OCI-LY3 (cell line): Measurements from ENCODE around the gene YJU2.

Experiments used
- H2AFZ ChIP-seq: fragments of 200-600, 300-600 bp; shearing (Covaris generic); 2 replicates; pipeline ENCODE4 v1.6.0; 2014; ENCODE audit warnings: antibody characterized with exemption, low read depth, low read length
- H3K27ac ChIP-seq: fragments of 200-600, 300-600 bp; sonication (generic); 2 replicates; pipeline ENCODE4 v1.5.1; 2014; ENCODE audit warnings: mild to moderate bottlenecking, low read length, moderate library complexity, mixed read lengths
- H3K27me3 ChIP-seq: fragments of 200-600, 300-600 bp; sonication (generic); 2 replicates; pipeline ENCODE4 v1.6.1; 2014; ENCODE audit warnings: low read depth, low read length, mixed read lengths
- H3K36me3 ChIP-seq: fragments of 200-600, 300-600 bp; sonication (generic); replicated peaks from 2 replicates; pipeline ENCODE3; 2014; ENCODE audit warnings: low read depth, low read length, mixed read lengths
- H3K4me1 ChIP-seq: fragments of 300-600, 200-600 bp; sonication (generic); 2 replicates; pipeline ENCODE4 v1.6.1; 2014; ENCODE audit warnings: low read length, mixed read lengths
- H3K4me2 ChIP-seq: fragments of 200-600, 300-600 bp; sonication (generic); 2 replicates; pipeline ENCODE4 v1.6.1; 2014; ENCODE audit warnings: low read length, mixed read lengths
- H3K4me3 ChIP-seq: fragments of 300-600, 200-600 bp; sonication (generic); 2 replicates; pipeline ENCODE4 v1.5.1; 2014; ENCODE audit warnings: antibody characterized with exemption, mild to moderate bottlenecking, low read length, moderate library complexity
- H3K79me2 ChIP-seq: fragments of 300-600, 200-600 bp; shearing (Covaris generic); 2 replicates; pipeline ENCODE4 v1.6.1; 2014; ENCODE audit warnings: mild to moderate bottlenecking, low read length, mixed read lengths
- H3K9ac ChIP-seq: fragments of 300-600, 200-600 bp; shearing (Covaris generic); 2 replicates; pipeline ENCODE4 v1.6.0; 2014; ENCODE audit warnings: mild to moderate bottlenecking, low read length, moderate library complexity
- H3K9me3 ChIP-seq: fragments of 200-600, 300-600 bp; shearing (Covaris generic); 2 replicates; pipeline ENCODE4 v1.6.1; 2014; ENCODE audit warnings: low read length, mixed read lengths; ENCODE audit not compliant: insufficient read depth
- H4K20me1 ChIP-seq: fragments of 200-600, 300-600 bp; sonication (generic); 2 replicates; pipeline ENCODE4 v1.6.1; 2016; ENCODE audit warnings: low read length, mixed read lengths; ENCODE audit not compliant: insufficient read depth
- CTCF ChIP-seq: fragments of 200-600, 300-600 bp; sonication (generic); IDR thresholded peaks from 2 replicates; pipeline ENCODE4 v1.5.1; 2014; ENCODE audit warnings: antibody characterized with exemption, low read length, low read depth
- EZH2phosphoT487 ChIP-seq: fragments of 200-600 bp; shearing (Covaris generic); IDR thresholded peaks from 2 replicates; pipeline ENCODE4 v1.6.1; 2018; ENCODE audit warnings: antibody characterized with exemption, mixed run types, low read depth

YJU2 gene

DNA sequence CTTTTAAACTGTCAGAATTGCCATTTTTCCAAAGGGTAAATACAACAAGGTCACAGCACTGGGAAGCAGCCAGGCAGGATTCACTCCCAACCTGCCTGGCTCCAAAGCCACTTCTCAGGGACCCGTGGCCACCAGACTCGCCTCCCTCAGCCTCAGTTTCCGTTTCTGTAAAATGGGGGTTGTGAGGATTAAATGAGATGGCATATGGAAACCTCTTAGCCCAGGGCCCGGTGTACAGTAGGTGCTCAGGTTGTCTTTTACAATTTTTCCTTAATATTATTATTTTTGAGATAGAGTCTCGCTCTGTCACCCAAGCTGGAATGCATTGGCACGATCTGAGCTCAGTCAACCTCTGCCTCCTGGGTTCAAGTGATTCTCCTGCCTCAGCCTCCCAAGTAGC lies 10.1 kb downstream of the YJU2 start:
- Histone ChIP-seq H4K20me1 (no peaks in the 10 kb centered on the region), H2AFZ (no peak overlapping the region), H3K79me2 (no peaks in the 10 kb centered on the region), H3K27ac (no peak overlapping the region), H3K9me3 (0 out of 2 replicates have a peak, but pooled peaks cover 4% of the 10 kb centered on the region), H3K4me1 (peaks cover 6% of the 10 kb centered on the region), H3K27me3 (no peaks in the 10 kb centered on the region), H3K9ac (no peak overlapping the region), H3K4me3 (no peak overlapping the region), H3K36me3 (peaks cover 37% of the 10 kb centered on the region), H3K4me2 (no peak overlapping the region)
- TF ChIP-seq EZH2phosphoT487 (no peak), CTCF (no peak)

- Histone ChIP-seq H3K27ac (no peak overlapping the region), H3K4me2 (no peak overlapping the region), H3K27me3 (no peaks in the 10 kb centered on the region), H3K9ac (no peak overlapping the region), H3K9me3 (0 out of 2 replicates have a peak, but pooled peaks cover 4% of the 10 kb centered on the region), H4K20me1 (no peaks in the 10 kb centered on the region), H2AFZ (no peak overlapping the region), H3K36me3 (peaks cover 32% of the 10 kb centered on the region), H3K4me1 (peaks cover 6% of the 10 kb centered on the region), H3K79me2 (no peaks in the 10 kb centered on the region), H3K4me3 (no peak overlapping the region)
- TF ChIP-seq EZH2phosphoT487 (no peak), CTCF (no peak)
These were observed 11.3 kb downstream of the YJU2 start for GRCh38 chr19:4258181-4258580.

- H3K79me2 ChIP-seq: no peaks in the 10 kb centered on the region
- TF ChIP-seq CTCF (no peak), EZH2phosphoT487 (no peak)
- 0 out of 2 replicates have a peak, but pooled peaks cover 4% of the 10 kb centered on the region for H3K9me3 ChIP-seq
- no peak overlapping the region for H2AFZ ChIP-seq
- H3K9ac ChIP-seq: no peak overlapping the region
- no peak overlapping the region for H3K4me2 ChIP-seq
- peaks cover 23% of the 10 kb centered on the region for H3K36me3 ChIP-seq
- H3K4me3 ChIP-seq: no peak overlapping the region
- no peak overlapping the region for H3K27ac ChIP-seq
- H3K27me3 ChIP-seq: no peaks in the 10 kb centered on the region
- no peaks in the 10 kb centered on the region for H4K20me1 ChIP-seq
- H3K4me1 ChIP-seq: peaks cover 6% of the 10 kb centered on the region
These were observed 13.8 kb downstream of the YJU2 start for GRCh38 chr19:4260613-4261191.

DNA sequence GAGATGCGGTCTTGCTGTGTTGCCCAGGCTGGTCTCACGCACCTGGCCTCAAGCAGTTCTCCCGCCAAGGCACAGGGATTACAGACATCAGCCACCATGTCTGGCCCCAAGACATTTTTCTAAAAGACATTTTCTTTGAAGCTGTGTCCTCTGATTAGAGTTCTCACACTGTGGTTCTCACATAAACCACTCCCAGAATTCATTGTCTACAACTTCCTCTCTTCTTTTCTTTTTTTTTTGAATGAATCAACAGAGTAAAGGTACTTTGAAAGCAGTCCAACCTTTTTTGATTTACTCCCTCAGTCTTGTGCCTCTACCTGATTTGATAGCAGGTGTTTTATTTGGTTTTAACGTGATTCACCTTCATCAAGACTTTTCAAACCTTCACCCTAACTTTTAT lies 17.9 kb downstream of the YJU2 start:
- Histone ChIP-seq H3K4me2 (no peak overlapping the region), H3K9me3 (no peaks in the 10 kb centered on the region), H3K4me1 (peaks cover 11% of the 10 kb centered on the region), H3K9ac (no peak overlapping the region), H3K4me3 (no peak overlapping the region), H2AFZ (no peak overlapping the region), H3K36me3 (peaks cover 10% of the 10 kb centered on the region), H3K27me3 (no peaks in the 10 kb centered on the region), H4K20me1 (no peaks in the 10 kb centered on the region), H3K27ac (no peak overlapping the region), H3K79me2 (no peaks in the 10 kb centered on the region)
- no peak for TF ChIP-seq EZH2phosphoT487
- no peak for TF ChIP-seq CTCF
